ENCODE data around the gene FXYD7.

DNA sequence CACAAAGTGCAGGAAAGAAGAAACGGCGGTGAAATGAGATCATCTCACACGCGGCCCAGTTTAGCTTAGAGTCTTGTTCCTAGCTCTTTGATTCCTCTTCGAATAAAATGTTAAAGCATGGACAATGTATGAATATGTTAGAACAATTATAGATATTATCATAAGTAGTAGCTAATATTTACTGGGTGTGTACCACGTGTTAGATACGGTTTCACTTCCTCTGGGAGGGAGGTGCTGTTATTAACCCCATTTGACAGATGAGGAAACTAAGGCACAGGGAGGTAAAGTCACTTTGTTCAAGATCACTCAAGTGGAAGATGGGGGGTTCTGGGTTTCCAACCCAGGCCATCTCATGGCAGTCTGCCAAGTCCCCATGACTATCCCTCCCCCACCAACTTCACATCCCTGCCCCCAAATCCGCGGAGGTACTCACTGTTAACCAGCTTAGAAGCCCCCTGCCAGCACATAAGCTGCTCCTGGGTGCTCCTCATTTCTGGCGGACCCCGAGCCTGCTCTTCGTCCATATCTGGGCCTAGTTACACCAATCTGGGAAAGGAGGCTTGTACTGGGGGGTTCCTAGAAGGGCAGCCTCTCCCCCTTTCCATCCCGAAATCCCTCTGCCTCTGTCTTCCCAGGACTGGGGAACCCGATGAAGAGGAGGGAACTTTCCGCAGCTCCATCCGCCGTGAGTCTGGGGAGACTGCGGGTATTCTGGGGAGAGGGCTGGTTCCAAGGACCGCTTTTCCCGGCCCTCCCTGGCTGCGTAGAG lies 1.0 kb upstream of the FXYD7 start:
- TF ChIP-seq, protein P1, sequence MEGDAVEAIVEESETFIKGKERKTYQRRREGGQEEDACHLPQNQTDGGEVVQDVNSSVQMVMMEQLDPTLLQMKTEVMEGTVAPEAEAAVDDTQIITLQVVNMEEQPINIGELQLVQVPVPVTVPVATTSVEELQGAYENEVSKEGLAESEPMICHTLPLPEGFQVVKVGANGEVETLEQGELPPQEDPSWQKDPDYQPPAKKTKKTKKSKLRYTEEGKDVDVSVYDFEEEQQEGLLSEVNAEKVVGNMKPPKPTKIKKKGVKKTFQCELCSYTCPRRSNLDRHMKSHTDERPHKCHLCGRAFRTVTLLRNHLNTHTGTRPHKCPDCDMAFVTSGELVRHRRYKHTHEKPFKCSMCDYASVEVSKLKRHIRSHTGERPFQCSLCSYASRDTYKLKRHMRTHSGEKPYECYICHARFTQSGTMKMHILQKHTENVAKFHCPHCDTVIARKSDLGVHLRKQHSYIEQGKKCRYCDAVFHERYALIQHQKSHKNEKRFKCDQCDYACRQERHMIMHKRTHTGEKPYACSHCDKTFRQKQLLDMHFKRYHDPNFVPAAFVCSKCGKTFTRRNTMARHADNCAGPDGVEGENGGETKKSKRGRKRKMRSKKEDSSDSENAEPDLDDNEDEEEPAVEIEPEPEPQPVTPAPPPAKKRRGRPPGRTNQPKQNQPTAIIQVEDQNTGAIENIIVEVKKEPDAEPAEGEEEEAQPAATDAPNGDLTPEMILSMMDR (conservative IDR thresholded peaks at IDR 0.05 in 1 of 2, IDR thresholded peaks at IDR 0.05 in 1 of 2; ENCODE audit: low read depth in 1 of 2, low read length in 2 of 2): no peak
- TF ChIP-seq EZH2 (IDR thresholded peaks at IDR 0.05; ENCODE audit: low read length, missing control alignments): no peak

Data from fibroblast of lung (primary cell).